HL-60 (cell line): Measurements from ENCODE around the gene OR8B3.

Experiments used
- GABPA ChIP-seq: IDR thresholded peaks from 2 replicates; pipeline ENCODE4 v1.6.1; 2012; ENCODE audit warnings: low read depth
- POLR2AphosphoS5 ChIP-seq: IDR thresholded peaks from 2 replicates; pipeline ENCODE4 v1.6.1; 2012; ENCODE audit warnings: low read depth
- SPI1 ChIP-seq: IDR thresholded peaks from 2 replicates; pipeline ENCODE4 v1.6.1; 2012; ENCODE audit warnings: low read depth, mild to moderate bottlenecking, borderline replicate concordance
- TF ChIP-seq, protein P1 (sequence below): IDR thresholded peaks from one replicate; pipeline ENCODE4 v1.5.1; 2011; ENCODE audit warnings: low read length, control low read depth, inconsistent platforms; ENCODE audit not compliant: insufficient read depth
- TF ChIP-seq, protein P2 (sequence below): IDR thresholded peaks from 2 replicates; pipeline ENCODE4 v1.6.1; 2012; ENCODE audit warnings: low read depth; ENCODE audit not compliant: insufficient replicate concordance

DNA sequence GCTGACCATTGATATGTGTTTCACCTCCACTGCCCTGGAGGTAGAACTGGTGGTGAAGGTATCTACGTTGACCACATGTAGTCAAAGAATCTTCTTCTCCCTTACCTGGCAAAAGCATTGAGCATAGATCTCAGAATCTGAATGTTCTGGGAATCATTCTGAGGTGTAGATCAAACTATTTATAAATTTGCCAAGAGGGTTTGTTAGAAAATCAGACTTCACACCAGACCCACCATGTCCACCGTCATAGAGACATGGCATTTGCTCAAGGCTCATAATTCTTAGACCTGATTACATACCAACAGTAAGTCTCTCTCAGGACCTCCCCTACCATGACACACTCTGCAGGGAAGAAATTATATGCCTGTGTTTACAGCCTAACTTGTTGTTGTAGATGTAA, 14.4 kb downstream of the OR8B3 start, which contains the start of gene OR8B2:
- TF ChIP-seq, protein P1, sequence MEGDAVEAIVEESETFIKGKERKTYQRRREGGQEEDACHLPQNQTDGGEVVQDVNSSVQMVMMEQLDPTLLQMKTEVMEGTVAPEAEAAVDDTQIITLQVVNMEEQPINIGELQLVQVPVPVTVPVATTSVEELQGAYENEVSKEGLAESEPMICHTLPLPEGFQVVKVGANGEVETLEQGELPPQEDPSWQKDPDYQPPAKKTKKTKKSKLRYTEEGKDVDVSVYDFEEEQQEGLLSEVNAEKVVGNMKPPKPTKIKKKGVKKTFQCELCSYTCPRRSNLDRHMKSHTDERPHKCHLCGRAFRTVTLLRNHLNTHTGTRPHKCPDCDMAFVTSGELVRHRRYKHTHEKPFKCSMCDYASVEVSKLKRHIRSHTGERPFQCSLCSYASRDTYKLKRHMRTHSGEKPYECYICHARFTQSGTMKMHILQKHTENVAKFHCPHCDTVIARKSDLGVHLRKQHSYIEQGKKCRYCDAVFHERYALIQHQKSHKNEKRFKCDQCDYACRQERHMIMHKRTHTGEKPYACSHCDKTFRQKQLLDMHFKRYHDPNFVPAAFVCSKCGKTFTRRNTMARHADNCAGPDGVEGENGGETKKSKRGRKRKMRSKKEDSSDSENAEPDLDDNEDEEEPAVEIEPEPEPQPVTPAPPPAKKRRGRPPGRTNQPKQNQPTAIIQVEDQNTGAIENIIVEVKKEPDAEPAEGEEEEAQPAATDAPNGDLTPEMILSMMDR, result no peak
- TF ChIP-seq POLR2AphosphoS5, result no peak
- no peak for TF ChIP-seq SPI1
- TF ChIP-seq, protein P2, sequence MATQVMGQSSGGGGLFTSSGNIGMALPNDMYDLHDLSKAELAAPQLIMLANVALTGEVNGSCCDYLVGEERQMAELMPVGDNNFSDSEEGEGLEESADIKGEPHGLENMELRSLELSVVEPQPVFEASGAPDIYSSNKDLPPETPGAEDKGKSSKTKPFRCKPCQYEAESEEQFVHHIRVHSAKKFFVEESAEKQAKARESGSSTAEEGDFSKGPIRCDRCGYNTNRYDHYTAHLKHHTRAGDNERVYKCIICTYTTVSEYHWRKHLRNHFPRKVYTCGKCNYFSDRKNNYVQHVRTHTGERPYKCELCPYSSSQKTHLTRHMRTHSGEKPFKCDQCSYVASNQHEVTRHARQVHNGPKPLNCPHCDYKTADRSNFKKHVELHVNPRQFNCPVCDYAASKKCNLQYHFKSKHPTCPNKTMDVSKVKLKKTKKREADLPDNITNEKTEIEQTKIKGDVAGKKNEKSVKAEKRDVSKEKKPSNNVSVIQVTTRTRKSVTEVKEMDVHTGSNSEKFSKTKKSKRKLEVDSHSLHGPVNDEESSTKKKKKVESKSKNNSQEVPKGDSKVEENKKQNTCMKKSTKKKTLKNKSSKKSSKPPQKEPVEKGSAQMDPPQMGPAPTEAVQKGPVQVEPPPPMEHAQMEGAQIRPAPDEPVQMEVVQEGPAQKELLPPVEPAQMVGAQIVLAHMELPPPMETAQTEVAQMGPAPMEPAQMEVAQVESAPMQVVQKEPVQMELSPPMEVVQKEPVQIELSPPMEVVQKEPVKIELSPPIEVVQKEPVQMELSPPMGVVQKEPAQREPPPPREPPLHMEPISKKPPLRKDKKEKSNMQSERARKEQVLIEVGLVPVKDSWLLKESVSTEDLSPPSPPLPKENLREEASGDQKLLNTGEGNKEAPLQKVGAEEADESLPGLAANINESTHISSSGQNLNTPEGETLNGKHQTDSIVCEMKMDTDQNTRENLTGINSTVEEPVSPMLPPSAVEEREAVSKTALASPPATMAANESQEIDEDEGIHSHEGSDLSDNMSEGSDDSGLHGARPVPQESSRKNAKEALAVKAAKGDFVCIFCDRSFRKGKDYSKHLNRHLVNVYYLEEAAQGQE, result no peak
- TF ChIP-seq GABPA, result no peak
